Breast epithelium (tissue), 3 donors: ENCODE data around the gene ZFP36L1.

Experiments
- CTCF ChIP-seq, 3 donors: fragments of 450-650 bp; IDR thresholded peaks; one replicate each; pipeline ENCODE4 v1.5.1; 2016 to 2017; ENCODE audit warnings: antibody characterized with exemption in 3 of 3, mild to moderate bottlenecking in 3 of 3, moderate library complexity in 3 of 3
- POLR2A ChIP-seq: fragments of 450-650 bp; IDR thresholded peaks from one replicate; pipeline ENCODE4 v1.6.1; 2016; ENCODE audit warnings: antibody characterized with exemption, mild to moderate bottlenecking, moderate library complexity

- TF ChIP-seq CTCF (IDR thresholded peaks at IDR 0.05) (no peak), POLR2A (no peak)
Measured at GRCh38 chr14:68777644-68778043, 15.2 kb downstream of the ZFP36L1 start.
